Measurements from ENCODE around the gene UBE2M.

DNA sequence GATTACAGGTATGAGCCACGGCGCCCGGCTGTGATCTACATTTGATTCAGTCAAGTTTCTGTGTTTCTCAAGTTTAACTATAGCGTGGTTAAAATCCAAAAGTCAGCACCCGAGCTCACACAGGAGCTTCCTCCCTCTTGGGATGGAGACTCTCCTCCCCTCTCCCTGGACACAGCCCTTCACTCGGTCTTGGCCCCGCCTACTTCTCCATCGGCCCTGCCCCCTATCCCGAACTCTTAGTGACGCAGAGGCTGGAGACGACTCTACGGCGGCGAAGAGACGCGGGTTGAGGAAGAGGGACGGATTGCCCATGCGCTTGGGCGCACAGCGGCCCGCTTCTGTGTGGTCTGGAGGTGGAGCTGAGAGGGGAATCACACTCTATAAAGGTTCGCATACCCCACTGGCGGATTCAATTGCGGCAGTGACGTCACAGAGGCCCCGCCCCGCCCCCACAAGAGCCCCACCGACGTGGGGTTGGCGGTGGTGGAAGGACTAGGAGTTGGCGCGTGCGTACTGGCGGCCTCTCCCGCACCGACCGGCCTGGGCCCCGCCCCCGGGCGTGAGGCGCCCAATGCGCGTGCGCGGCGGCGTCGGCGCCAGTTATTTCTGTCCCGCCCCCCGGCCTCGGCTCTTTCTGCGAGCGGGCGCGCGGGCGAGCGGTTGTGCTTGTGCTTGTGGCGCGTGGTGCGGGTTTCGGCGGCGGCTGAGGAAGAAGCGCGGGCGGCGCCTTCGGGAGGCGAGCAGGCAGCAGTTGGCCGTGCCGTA lies 14.4 kb downstream of the UBE2M start, which contains the start of gene TRIM28:
- TF ChIP-seq, protein P1, sequence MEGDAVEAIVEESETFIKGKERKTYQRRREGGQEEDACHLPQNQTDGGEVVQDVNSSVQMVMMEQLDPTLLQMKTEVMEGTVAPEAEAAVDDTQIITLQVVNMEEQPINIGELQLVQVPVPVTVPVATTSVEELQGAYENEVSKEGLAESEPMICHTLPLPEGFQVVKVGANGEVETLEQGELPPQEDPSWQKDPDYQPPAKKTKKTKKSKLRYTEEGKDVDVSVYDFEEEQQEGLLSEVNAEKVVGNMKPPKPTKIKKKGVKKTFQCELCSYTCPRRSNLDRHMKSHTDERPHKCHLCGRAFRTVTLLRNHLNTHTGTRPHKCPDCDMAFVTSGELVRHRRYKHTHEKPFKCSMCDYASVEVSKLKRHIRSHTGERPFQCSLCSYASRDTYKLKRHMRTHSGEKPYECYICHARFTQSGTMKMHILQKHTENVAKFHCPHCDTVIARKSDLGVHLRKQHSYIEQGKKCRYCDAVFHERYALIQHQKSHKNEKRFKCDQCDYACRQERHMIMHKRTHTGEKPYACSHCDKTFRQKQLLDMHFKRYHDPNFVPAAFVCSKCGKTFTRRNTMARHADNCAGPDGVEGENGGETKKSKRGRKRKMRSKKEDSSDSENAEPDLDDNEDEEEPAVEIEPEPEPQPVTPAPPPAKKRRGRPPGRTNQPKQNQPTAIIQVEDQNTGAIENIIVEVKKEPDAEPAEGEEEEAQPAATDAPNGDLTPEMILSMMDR (conservative IDR thresholded peaks at IDR 0.05; ENCODE audit: low read depth, low read length) = no peak
- no peak for TF ChIP-seq EZH2 (IDR thresholded peaks at IDR 0.05; ENCODE audit: borderline replicate concordance, low read depth, low read length, poor library complexity, severe bottlenecking)
